ENCODE measurements around the gene SCYGR5. TPM values are rescaled to one million over a fixed set of nuclear protein-coding genes. Genes with fewer than 3 reads are reported as not detected.

The SCYGR5 gene
- total RNA-seq, 2 experiments from 2014 or later, result not detected

GRCh38 chr2:227701556-227701955 is 35.0 kb downstream of the SCYGR5 start:
- H3K4me3 Mint-ChIP-seq, result no peak overlapping the region
- H3K27me3 Mint-ChIP-seq, result peaks cover 7% of the 10 kb centered on the region
- ATAC-seq (no peak), DNase-seq (no peak)
- H3K4me1 Mint-ChIP-seq, result no peaks in the 10 kb centered on the region
- H3K27ac Mint-ChIP-seq, result no peak overlapping the region
- CTCF ChIA-PET, result no interaction called here
- no peaks in the 10 kb centered on the region for H3K9me3 Mint-ChIP-seq (ENCODE audit: low read depth)
- H3K36me3 Mint-ChIP-seq, result no peaks in the 10 kb centered on the region

GRCh38 chr2:227703280-227703732 is 36.7 kb downstream of the SCYGR5 start:
- no peak overlapping the region for H3K27ac Mint-ChIP-seq
- CTCF ChIA-PET, result no interaction called here
- no peak overlapping the region for H3K4me3 Mint-ChIP-seq
- DNase-seq (no peak), ATAC-seq (no peak)
- no peaks in the 10 kb centered on the region for H3K36me3 Mint-ChIP-seq
- H3K9me3 Mint-ChIP-seq (ENCODE audit: low read depth), result no peaks in the 10 kb centered on the region
- H3K4me1 Mint-ChIP-seq, result no peaks in the 10 kb centered on the region
- peaks cover 7% of the 10 kb centered on the region for H3K27me3 Mint-ChIP-seq

DNA sequence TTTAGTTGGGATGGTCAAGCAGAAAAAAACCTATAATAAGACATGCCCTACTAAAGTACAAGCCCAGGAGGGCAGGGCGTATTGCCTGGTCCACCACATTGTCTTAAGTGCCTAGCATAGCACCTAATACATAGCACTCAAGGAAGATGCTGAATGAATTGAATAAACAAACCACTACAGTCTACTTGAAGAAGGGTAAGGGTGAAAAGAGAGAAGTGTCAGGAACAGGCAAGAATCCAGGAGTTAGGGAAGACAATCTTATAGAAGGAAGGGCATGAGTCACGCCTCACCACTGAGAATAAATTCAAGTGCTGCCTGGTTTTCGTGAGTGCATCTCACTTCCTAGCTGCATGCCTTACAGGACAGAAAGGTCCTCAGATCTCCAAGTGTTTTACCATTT is 37.4 kb downstream of the SCYGR5 start:
- H3K4me1 Mint-ChIP-seq, result no peaks in the 10 kb centered on the region
- no peaks in the 10 kb centered on the region for H3K9me3 Mint-ChIP-seq (ENCODE audit: low read depth)
- no peak for DNase-seq
- CTCF ChIA-PET, result no interaction called here
- H3K27me3 Mint-ChIP-seq, result peaks cover 7% of the 10 kb centered on the region
- no peak for ATAC-seq
- H3K36me3 Mint-ChIP-seq, result no peaks in the 10 kb centered on the region
- no peak overlapping the region for H3K4me3 Mint-ChIP-seq
- H3K27ac Mint-ChIP-seq, result no peak overlapping the region

DNA sequence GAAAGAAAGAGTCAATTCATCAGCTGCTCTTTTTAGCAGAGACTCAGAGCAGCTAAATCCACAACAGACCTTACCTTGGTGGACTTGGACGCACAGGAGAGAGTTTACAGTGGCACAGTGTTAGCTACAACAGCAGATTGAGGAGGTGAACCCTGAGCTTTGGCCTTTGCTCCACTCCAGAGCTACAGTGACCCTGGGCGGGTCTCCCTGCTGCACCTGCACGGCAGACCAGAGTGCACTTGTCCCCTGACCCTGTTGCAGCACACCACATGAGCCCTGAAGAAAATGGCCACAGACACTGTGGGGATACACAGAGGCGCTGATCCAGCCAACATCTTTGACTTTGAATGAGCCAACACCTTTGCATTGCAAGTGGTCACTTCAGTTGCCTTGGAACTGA is 40.3 kb downstream of the SCYGR5 start:
- CTCF ChIA-PET, result no interaction called here

DNA sequence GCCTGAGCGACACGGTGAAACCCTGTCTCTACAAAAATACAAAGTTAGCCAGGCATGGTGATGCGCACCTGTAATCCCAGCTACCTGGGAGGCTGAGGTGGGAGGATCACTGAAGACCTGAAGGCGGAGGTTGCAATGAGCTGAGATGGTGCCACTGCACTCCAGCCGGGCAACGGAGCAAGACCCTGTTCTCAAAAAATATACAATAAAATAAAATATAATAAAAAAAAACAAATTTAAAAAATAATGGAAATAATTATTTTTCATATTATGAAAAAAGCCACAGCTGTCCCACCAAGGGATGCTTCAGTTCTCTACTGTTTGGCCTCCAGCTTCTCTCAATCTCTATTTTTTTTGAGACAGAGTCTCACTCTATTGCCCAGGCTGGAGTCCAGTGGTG is 40.8 kb downstream of the SCYGR5 start:
- Mint-ChIP-seq H3K27ac (no peak overlapping the region), H3K36me3 (no peaks in the 10 kb centered on the region), H3K27me3 (peaks cover 7% of the 10 kb centered on the region), H3K4me3 (no peak overlapping the region), H3K4me1 (no peaks in the 10 kb centered on the region), H3K9me3 (ENCODE audit: low read depth) (no peaks in the 10 kb centered on the region)
- no peak for DNase-seq
- CTCF ChIA-PET, result no interaction called here
- ATAC-seq, result no peak

More for the DNA sequence above, 40.3 kb downstream of the SCYGR5 start:
- peaks cover 7% of the 10 kb centered on the region for H3K27me3 Mint-ChIP-seq
- H3K4me3 Mint-ChIP-seq, result no peak overlapping the region
- H3K4me1 Mint-ChIP-seq, result no peaks in the 10 kb centered on the region
- H3K9me3 Mint-ChIP-seq (ENCODE audit: low read depth), result no peaks in the 10 kb centered on the region
- DNase-seq, result no peak
- H3K27ac Mint-ChIP-seq, result no peak overlapping the region
- ATAC-seq, result no peak
- H3K36me3 Mint-ChIP-seq, result no peaks in the 10 kb centered on the region

DNA sequence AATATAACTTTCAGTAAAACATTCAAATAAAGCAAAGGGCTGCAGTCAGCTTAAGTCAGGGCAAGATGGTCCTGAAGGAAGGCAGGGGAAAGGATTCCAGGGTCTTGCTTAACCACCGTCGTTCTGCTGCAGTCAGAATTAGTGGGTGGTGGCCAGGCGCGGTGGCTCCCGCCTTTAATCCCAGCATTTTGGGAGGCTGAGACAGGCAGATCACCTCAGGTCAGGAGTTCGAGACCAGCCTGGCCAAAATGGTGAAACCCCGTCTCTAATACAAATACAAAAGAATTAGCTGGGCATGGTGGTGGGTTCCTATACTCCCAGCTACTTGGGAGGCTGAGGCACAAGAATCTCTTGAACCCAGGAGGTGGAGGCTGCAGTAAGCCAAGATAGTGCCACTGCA is 44.4 kb downstream of the SCYGR5 start:
- H3K27ac Mint-ChIP-seq, result no peak overlapping the region
- H3K36me3 Mint-ChIP-seq, result no peaks in the 10 kb centered on the region
- no peaks in the 10 kb centered on the region for H3K4me1 Mint-ChIP-seq
- ATAC-seq (no peak), DNase-seq (no peak)
- no peaks in the 10 kb centered on the region for H3K27me3 Mint-ChIP-seq
- CTCF ChIA-PET, result no interaction called here
- H3K4me3 Mint-ChIP-seq, result no peak overlapping the region
- no peaks in the 10 kb centered on the region for H3K9me3 Mint-ChIP-seq (ENCODE audit: low read depth)

GRCh38 chr2:227713291-227713690 is 46.7 kb downstream of the SCYGR5 start:
- H3K27ac Mint-ChIP-seq, result no peak overlapping the region
- peaks cover 13% of the 10 kb centered on the region for H3K27me3 Mint-ChIP-seq
- H3K4me3 Mint-ChIP-seq, result no peak overlapping the region
- no peak for ATAC-seq
- H3K4me1 Mint-ChIP-seq, result no peaks in the 10 kb centered on the region
- CTCF ChIA-PET, result interaction anchor here (1.1 kb wide), 1 partner anchor 55 kb away, joined by 3 read pairs; no protein-coding TSS in a partner anchor
- H3K9me3 Mint-ChIP-seq (ENCODE audit: low read depth), result no peaks in the 10 kb centered on the region
- no peak for DNase-seq
- no peaks in the 10 kb centered on the region for H3K36me3 Mint-ChIP-seq

DNA sequence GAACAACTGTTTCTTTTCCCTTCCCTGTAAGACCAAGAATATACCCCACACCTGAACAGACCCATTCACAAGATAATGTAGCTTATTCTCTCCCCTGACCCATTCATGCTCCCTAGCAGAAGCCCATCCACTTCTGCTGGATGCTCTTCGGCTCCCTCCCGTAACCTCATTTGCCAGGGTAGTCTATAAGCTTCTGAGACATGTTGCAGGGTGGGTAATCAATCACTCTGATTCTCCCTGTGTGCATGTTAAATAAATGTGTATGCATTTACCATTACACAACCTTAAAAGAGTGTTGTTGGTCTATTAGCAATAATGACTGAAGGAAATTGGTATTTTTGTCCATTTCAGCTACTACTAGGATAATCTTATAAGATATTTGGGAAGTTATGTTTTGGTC is 49.9 kb downstream of the SCYGR5 start:
- ATAC-seq (no peak), DNase-seq (no peak)
- Mint-ChIP-seq H3K9me3 (ENCODE audit: low read depth) (no peaks in the 10 kb centered on the region), H3K4me3 (no peak overlapping the region), H3K4me1 (no peaks in the 10 kb centered on the region), H3K36me3 (no peaks in the 10 kb centered on the region), H3K27me3 (peaks cover 13% of the 10 kb centered on the region), H3K27ac (no peak overlapping the region)
- CTCF ChIA-PET, result interaction anchor here (0.7 kb wide), 1 partner anchor 306 kb away, joined by 3 read pairs; no protein-coding TSS in a partner anchor

Other genes starting within 250 kb of the SCYGR5 start
- 10 to 100 TPM; 56.4 to 94.9 TPM for gene AGFG1, start 194.6 kb upstream of the SCYGR5 start, total RNA-seq
- gene SCYGR2, start 67.9 kb upstream of the SCYGR5 start, total RNA-seq, result not detected
- not detected for gene SCYGR3, start 52.0 kb upstream of the SCYGR5 start, total RNA-seq
- gene SCYGR4, start 49.3 kb upstream of the SCYGR5 start, total RNA-seq, result not detected
- gene SLC19A3, start 51.2 kb downstream of the SCYGR5 start, total RNA-seq, result not detected
- gene SCYGR6, start 58.0 kb downstream of the SCYGR5 start, total RNA-seq, result not detected
- gene SCYGR7, start 61.5 kb downstream of the SCYGR5 start, total RNA-seq, result not detected
- gene SCYGR8, start 79.1 kb downstream of the SCYGR5 start, total RNA-seq, result not detected
- gene CCL20, start 147.0 kb downstream of the SCYGR5 start, total RNA-seq, result under 1 TPM in 1 of 2 experiments, not detected in 1; 0.82 TPM
- gene DAW1, start 204.8 kb downstream of the SCYGR5 start, total RNA-seq, result not detected